HG02798 (cell line): ENCODE results near the gene SERPINB8.

ENCODE experiments used
- ATAC-seq: cut with Tn5 transposase; IDR thresholded peaks from one replicate; pipeline ENCODE4 v1.9.1; 2021; ENCODE audit warnings: mild to moderate bottlenecking; ENCODE audit not compliant: unreplicated experiment, poor library complexity

Gene SERPINB8

GRCh38 chr18:63963615-63964256 lies 6.1 kb upstream of the SERPINB8 start:
- ATAC-seq, result peak; percentile 84

DNA sequence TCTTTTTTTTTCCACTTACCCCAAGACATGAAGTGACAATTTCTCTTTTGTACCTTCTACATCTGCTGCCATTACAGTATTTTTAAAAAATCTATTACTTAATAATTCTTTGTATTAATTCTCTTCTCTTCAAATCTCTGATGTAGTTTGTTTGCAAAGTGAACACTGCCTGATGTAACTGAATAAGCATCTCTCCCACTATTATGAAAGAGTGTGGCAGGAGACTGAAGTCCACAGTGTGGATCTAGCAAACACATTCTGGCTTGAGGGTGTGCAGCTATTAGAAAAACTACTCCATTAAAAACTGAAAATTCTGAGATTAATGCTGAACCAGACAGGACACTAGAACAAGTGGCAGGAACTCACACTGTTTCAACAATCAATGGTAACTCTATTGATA lies 5.0 kb upstream of the SERPINB8 start:
- no peak for ATAC-seq

DNA sequence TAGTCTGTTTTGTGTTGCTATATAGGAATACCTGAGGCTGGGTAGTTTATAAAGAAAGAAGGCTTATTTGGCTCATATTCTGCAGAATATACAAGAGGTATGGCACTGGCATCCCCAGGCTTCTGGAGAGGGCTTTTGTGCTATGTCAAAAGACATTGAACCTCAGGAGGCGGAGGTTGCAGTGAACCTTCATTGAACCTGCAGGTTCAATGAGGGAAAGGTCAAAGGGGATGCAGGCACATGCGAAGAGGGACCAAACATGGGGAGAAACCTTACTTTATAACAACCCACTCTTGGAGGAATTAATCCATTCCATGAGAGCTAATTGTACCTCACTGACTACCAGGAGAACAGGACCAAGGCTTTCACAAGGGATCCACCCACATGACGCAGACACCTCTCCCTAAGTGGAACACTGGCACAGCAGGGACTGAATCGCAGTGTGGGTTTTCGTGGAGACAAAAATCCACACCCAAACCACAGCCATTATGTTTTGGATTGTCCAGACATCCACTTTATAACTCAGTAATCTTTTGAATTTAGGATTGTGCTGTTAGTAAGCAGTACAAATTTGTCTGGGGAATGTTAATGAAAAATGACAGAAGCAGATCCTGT lies 4.1 kb upstream of the SERPINB8 start:
- ATAC-seq, result no peak

DNA sequence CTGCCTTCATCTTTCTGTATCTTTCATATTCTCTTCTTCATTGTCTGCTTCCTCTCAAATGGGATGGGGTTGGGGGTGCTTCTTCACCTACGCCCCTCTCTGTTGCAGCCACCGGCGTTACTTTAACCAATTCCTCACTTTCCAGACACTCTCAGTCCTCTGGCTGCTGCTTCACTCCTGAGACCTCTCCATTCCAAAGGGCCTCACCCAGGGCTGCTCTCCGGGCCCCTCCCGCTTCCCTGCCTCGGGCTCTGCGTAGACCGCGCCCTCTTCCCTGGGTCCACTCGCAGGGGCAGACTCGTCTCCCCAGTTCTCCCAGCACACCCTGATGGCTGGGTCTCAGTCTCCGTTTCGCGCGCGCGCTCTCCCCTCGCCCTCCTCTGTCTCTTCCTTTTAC lies 926 bp downstream of the SERPINB8 start:
- no peak for ATAC-seq

DNA sequence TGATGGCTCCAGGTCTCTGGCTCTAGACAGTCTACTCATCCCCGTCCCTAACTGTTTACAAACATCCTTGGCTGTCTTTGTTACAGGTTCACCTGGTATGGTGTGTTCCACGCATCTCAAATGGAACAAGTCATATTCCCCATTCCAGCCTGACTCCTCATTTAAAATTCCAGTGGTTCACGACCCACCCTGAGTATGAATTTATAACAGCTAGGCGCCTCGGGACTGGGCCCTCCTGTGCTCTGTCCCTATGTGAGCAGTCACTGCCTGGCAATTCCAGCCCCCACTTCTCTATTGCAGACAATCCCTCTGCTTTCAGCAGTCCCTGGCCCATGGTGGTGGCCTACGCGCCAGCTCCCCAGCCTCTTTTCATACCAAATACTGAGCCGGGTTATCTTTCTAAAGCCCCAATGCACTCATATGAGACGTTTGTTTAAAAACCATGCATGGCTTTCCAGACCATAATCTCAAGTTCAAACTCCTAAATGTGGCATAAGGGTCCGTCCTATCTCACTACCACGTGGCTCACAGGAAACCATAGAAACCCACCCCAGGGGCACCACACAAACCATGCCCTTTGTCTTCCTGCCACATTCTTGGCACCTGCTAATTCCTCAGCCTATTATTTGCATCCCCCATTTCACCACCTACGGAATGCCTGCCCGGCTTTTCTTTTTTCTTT lies 1.6 kb downstream of the SERPINB8 start:
- no peak for ATAC-seq

DNA sequence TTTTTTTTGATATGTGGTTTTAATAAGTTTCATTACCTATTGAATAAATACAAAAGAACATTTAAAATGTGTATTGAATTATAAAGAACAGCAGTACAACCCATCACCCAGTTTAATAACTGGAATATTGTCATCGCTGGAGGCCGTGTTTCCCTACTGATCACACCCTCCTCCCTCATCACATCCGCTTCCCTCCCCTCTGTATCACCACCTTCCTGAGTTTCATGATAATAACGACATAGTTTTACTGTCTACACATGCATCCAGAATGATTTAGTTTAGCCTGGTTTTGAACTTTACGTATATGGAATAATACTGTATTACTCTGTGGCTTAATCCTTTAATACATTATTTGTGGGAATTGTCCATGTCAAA lies 2.1 kb downstream of the SERPINB8 start:
- ATAC-seq, result no peak

DNA sequence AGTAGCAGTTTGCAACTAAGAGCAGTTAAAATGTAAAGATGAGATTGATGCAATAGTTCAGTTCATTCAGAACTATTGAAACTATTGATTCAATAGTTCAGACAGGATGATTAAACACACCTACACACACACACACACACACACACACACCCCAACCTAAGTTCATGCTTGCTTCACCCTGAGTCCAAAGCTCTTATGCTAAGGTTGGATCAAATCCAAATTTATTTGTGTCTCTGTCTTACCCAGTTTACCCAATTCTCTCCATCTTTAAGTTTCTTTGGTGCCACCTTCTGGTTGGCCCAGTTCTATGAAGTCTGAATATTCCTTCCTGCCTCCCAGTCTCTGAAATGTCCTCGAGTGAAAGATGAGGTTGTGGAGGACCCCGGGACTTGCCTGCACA lies 5.1 kb downstream of the SERPINB8 start:
- ATAC-seq, result no peak

- no peak for ATAC-seq
These were observed 5.7 kb downstream of the SERPINB8 start for GRCh38 chr18:63975628-63976027.

DNA sequence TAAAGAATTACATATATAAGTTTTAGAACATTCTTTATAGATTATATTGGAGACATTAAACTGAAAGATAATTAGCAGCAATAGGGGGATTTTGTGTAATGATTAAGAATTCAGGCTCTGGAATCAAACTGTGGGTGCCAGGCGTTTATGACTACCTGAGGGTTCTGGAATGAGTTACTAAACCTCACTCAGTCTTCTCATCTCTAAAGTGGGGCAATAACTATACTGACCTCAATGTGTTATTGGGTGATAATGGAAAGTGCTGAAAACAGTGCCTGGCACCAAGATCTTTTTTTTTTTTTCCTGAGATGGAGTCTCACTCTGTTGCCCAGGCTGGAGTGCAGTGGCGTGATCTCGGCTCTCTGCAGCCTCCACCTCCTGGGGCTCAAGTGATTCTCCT lies 7.2 kb downstream of the SERPINB8 start:
- no peak for ATAC-seq

GRCh38 chr18:63979409-63979920 lies 9.6 kb downstream of the SERPINB8 start:
- peak; percentile 82 for ATAC-seq

DNA sequence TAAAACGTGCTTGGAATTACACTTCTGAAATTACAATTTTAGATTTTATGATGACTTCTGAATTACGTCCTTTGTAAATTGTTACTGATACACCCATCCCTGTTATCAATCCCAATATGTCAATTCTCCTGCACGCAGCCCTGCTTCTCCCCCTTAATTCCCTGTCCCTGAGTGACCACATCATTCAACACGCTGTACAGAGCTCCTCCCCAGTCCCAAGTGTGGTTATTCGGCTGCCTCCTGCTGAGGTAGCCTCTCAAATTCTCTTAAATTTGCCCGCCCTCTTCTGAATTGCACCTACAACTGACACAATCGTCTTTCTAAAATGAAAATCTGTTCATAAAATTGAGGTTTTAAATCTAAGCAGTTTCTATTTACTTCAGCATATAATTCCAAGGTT lies 10.1 kb downstream of the SERPINB8 start:
- ATAC-seq, result no peak

DNA sequence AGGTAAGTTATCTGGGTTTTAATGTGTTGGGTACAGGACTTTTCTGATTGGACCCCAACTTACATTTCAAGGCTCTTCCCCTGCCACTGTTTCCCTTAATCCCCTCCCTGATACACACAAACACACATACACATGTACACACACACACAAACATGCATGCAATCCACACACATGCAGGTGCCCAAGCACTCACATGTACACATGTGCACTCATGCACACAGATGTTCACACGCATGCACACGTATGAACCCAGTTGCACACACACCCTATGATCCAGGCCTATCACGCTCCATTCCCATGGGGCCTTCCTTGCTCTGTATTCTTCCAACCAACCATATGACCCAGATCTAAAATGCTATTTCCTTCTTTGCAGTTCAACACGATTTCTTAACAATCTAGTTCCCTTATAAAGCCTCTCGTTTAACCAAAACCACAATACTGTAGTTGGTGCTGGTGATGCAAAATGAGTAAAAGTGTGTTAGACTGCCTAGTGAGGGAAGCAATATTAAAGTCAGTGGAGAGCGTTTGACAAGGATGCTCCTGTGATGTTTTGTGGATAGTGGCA lies 11.1 kb downstream of the SERPINB8 start:
- no peak for ATAC-seq

GRCh38 chr18:63981719-63982118 lies 11.8 kb downstream of the SERPINB8 start:
- ATAC-seq, result no peak

- no peak for ATAC-seq
These were observed 12.5 kb downstream of the SERPINB8 start for GRCh38 chr18:63982361-63982760.

DNA sequence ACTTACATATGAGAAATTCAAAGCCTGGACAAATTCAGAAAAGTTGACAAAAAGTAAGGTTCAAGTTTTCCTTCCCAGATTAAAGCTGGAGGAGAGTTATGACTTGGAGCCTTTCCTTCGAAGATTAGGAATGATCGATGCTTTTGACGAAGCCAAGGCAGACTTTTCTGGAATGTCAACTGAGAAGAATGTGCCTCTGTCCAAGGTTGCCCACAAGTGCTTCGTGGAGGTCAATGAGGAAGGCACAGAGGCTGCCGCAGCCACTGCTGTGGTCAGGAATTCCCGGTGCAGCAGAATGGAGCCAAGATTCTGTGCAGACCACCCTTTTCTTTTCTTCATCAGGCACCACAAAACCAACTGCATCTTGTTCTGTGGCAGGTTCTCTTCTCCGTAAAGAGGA lies 17.0 kb downstream of the SERPINB8 start:
- ATAC-seq, result no peak

- no peak for ATAC-seq
These were observed 17.9 kb downstream of the SERPINB8 start for GRCh38 chr18:63987743-63988142.

- no peak for ATAC-seq
These were observed 22.9 kb downstream of the SERPINB8 start for GRCh38 chr18:63992751-63993150.

- ATAC-seq, result peak; percentile 45
These were observed 25.0 kb downstream of the SERPINB8 start for GRCh38 chr18:63994783-63995399.

GRCh38 chr18:63997041-63997440 lies 27.2 kb downstream of the SERPINB8 start:
- ATAC-seq, result no peak

DNA sequence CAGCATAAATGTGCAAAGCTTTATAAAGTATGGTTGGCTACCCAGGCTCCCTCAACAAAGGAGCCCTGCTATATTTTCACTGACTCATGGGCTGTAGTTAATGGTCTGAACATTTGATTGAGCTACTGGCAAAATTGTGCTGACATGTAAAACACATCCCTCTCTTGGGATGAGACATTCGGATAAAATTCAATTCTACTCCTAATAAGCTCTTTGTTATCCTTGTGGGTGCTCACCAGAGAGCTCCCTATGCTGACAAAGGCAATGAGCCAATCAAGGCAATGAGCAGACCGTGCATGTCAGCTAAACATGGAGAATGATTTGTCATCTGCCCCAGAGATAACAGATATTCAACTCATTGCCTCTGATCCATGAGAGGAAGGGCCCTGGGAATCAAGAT lies 27.7 kb downstream of the SERPINB8 start:
- ATAC-seq, result no peak

DNA sequence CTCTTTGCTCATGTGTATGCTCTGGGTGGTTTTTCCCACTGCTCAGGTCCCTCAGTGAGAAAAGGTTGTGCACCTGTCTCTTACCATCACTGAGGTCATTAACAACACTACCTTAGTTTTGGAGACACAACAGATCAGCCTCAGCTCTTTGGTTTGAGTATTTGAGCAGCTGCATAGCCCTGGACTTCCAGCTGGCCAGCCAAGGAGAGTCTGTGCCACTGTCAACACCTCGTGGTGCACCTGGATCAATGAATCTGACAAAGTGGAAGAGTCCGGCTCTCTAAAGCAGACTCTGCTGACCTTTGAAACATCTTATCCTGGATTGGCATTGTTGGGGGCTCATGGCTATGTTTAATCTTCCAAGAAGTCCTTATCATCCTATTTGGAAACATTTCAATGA lies 30.0 kb downstream of the SERPINB8 start:
- ATAC-seq, result no peak
